K562 treated with DMSO at 1 percent for 24 hours (cell line): ENCODE measurements around the gene SLCO4C1. TPM values are rescaled to one million over a fixed set of nuclear protein-coding genes. Genes with fewer than 3 reads are reported as not detected.

Experiments
- total RNA-seq: library from RNA; unstranded; fragments of 300-600 nt; gene quantifications from 2 replicates; pipeline ENCODE4 v1.2.3, GENCODE V29; 2022; ENCODE audit warnings: low read depth; ENCODE audit not compliant: insufficient read depth

Gene SLCO4C1
- total RNA-seq = 0.20 and 0.31 TPM in 2 replicates

GRCh38 chr5:102296178-102296817, at the start of gene SLCO4C1:
Gene SLCO4C1, minus strand, starts transcription at chr5:102296284. Its CDS starts 22 bp downstream, at chr5:102296262.

Other genes starting within 250 kb of the SLCO4C1 start
- not detected in 2 replicates for gene SLCO6A1, start 202.7 kb upstream of the SLCO4C1 start, total RNA-seq